ENCODE measurements around the gene MYOZ1. TPM values are rescaled to one million over a fixed set of nuclear protein-coding genes. Genes with fewer than 3 reads are reported as not detected.

Gene MYOZ1
- total and polyA plus RNA-seq, 2 donors (not counting 3 experiments of a cell fraction or from before 2014, with no cell fraction given), result not detected

DNA sequence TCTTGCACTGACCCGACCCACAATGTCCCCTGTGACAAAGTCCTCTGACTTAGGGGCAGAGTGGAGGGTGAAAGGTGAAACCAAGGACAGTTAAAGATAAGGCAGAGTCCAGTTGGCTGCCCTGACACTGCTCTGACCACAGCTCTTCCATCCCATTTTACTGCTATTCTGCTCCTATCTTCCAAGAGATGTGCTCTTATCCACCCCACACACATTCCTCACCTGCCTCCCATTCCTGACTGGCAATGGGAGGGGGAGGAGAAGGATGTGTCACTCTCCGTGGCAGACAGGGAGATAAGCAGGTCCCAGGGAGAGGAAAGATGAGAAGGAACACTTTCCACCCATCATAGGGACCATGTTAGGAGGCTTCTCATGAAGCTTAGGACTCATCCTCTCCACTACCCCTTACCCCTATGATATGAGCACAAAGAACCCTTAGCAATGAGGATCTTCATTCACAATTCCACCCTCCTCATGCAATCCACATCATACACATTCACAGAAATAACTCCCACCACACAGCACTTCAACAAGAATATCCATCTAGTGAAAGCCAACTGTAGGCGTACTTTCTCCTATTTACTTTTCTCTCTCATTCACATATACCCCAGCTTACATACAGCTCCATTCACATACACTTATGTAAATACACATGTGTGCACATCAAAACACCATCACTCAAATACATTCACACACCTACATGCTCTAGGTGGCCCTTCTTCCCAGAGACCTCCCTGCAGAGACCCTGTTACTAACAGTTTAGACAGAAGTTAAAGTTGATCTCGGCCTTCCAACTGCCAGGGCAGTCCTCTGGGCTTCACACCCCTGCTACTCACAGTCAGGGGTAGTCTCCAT is 7.9 kb upstream of the MYOZ1 start:
- Histone ChIP-seq H3K9me1 (replicated peaks; ENCODE audit: control insufficient read depth, extremely low read depth, insufficient read depth, low read length) (no peaks in the 10 kb centered on the region), H3K4me3 (replicated peaks in 1 of 3; ENCODE audit: insufficient read depth in 1 of 3, low read depth in 1 of 3, low read length in 3 of 3) (no peak overlapping the region), H3K79me2 (ENCODE audit: control insufficient read depth, insufficient read depth, low read length) (no peaks in the 10 kb centered on the region), H3K36me3 (ENCODE audit: control insufficient read depth in 2 of 2, extremely low read depth in 1 of 2, insufficient read depth in 2 of 2, low read length in 2 of 2) (no peaks in the 10 kb centered on the region), H3K27me3 (ENCODE audit: control insufficient read depth in 2 of 2, insufficient read depth in 2 of 2, low read length in 2 of 2) (peaks cover 0 to 8% of the 10 kb centered on the region in 2 experiments), H3K9ac (replicated peaks; ENCODE audit: extremely low read depth, insufficient read depth, low read length) (no peak overlapping the region), H3K4me2 (ENCODE audit: insufficient read depth, low read length) (no peak overlapping the region), H2AFZ (ENCODE audit: low read depth, low read length) (no peak overlapping the region), H3K27ac (ENCODE audit: insufficient read depth, low read depth, low read length) (no peak overlapping the region), H3K4me1 (ENCODE audit: control insufficient read depth, extremely low read depth, insufficient read depth, low read length) (peaks cover 2% of the 10 kb centered on the region), H4K20me1 (replicated peaks; ENCODE audit: control insufficient read depth, extremely low read depth, insufficient read depth, low read length) (no peaks in the 10 kb centered on the region), H3K9me3 (replicated peaks; ENCODE audit: control insufficient read depth, insufficient read depth, low read length) (no peaks in the 10 kb centered on the region)
- FAIRE-seq, result no peak
- no TSS peak for BruUV-seq (replicated peaks)
- TF ChIP-seq, protein P1, sequence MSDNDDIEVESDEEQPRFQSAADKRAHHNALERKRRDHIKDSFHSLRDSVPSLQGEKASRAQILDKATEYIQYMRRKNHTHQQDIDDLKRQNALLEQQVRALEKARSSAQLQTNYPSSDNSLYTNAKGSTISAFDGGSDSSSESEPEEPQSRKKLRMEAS (IDR thresholded peaks at IDR 0.05; ENCODE audit: insufficient read depth, insufficient read length), result no peak
- TF ChIP-seq JUN (IDR thresholded peaks at IDR 0.05; ENCODE audit: borderline replicate concordance, insufficient read depth, insufficient read length, low read depth) (no peak), POLR2A (IDR thresholded peaks at IDR 0.05; ENCODE audit: low read depth, low read length) (no peak), POLR2AphosphoS5 (IDR thresholded peaks at IDR 0.05; ENCODE audit: insufficient read depth, low read depth, low read length) (no peak), EZH2 (IDR thresholded peaks at IDR 0.05; ENCODE audit: borderline replicate concordance, low read depth, low read length, severe bottlenecking) (no peak), GATA2 (IDR thresholded peaks at IDR 0.05; ENCODE audit: insufficient read depth, insufficient read length, low read depth, low read length) (no peak)
- TF ChIP-seq, protein P2, sequence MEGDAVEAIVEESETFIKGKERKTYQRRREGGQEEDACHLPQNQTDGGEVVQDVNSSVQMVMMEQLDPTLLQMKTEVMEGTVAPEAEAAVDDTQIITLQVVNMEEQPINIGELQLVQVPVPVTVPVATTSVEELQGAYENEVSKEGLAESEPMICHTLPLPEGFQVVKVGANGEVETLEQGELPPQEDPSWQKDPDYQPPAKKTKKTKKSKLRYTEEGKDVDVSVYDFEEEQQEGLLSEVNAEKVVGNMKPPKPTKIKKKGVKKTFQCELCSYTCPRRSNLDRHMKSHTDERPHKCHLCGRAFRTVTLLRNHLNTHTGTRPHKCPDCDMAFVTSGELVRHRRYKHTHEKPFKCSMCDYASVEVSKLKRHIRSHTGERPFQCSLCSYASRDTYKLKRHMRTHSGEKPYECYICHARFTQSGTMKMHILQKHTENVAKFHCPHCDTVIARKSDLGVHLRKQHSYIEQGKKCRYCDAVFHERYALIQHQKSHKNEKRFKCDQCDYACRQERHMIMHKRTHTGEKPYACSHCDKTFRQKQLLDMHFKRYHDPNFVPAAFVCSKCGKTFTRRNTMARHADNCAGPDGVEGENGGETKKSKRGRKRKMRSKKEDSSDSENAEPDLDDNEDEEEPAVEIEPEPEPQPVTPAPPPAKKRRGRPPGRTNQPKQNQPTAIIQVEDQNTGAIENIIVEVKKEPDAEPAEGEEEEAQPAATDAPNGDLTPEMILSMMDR (IDR thresholded peaks at IDR 0.05; ENCODE audit: extremely low read depth in 1 of 2, insufficient read depth in 1 of 2, low read depth in 1 of 2, low read length in 2 of 2), result no peak
- ChIA-PET CTCF (interaction anchor here (1.5 to 1.9 kb wide), 3 partner anchors 11 to 386 kb away, joined by 5 to 6 read pairs (median 5); no protein-coding TSS in a partner anchor), POLR2A (no interaction called here)
- intact Hi-C loops (cut with micrococcal nuclease) (no loop called here), dilution Hi-C loops (cut with MboI; ENCODE audit: extremely low pct_ligation_motif_present, low sequenced_read_pairs) (no loop called here)
- no peak for DNase-seq (ENCODE audit: low read depth, low spot score)

Measured in endothelial cell of umbilical vein (primary cell).